HEK293 (cell line): ENCODE data around the gene PIK3R3.

Experiments used
- ZBTB21 ChIP-seq: fragments of 450-650 bp; formaldehyde crosslinking; IDR thresholded peaks from 2 replicates; pipeline ENCODE4 v1.5.1; 2017; ENCODE audit warnings: missing biosample characterization, missing genetic modification characterization
- TF ChIP-seq, protein P1 (sequence below): fragments of 450-650 bp; formaldehyde crosslinking; IDR thresholded peaks from 2 replicates; pipeline ENCODE4 v1.5.1; 2016; ENCODE audit warnings: missing biosample characterization, missing genetic modification characterization

DNA sequence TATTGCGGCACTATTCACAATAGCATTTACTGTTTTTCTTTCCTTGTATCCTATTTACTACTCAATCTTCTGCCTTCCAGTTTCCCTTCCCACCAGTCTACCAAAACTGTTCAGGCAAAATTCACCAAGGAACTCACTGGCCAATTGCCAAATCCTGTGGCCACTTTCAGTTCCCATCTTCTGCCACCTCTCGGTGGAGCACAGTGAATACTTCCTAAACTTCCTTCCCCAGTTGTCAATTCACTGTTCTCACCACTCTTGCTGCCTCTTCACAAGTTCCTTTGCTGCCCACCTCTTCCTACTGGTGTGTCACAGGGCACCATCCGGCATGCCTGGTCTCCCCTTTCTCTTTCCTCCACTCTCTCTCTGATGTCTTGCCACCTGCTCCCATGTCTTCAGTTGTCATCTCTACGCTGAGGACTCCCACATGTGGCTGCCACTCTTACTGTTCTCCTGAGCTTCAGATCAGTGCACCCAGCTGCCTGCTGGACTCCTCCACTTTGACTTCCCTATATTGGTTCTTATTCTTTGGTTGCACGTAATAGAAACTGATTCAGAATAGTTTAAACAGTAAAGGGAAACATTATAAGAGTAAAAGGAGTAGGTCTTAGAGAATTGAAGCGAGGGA, 114.4 kb downstream of the PIK3R3 start:
- TF ChIP-seq ZBTB21 (tag by site-specific recombination): no peak
- TF ChIP-seq, protein P1, sequence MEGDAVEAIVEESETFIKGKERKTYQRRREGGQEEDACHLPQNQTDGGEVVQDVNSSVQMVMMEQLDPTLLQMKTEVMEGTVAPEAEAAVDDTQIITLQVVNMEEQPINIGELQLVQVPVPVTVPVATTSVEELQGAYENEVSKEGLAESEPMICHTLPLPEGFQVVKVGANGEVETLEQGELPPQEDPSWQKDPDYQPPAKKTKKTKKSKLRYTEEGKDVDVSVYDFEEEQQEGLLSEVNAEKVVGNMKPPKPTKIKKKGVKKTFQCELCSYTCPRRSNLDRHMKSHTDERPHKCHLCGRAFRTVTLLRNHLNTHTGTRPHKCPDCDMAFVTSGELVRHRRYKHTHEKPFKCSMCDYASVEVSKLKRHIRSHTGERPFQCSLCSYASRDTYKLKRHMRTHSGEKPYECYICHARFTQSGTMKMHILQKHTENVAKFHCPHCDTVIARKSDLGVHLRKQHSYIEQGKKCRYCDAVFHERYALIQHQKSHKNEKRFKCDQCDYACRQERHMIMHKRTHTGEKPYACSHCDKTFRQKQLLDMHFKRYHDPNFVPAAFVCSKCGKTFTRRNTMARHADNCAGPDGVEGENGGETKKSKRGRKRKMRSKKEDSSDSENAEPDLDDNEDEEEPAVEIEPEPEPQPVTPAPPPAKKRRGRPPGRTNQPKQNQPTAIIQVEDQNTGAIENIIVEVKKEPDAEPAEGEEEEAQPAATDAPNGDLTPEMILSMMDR: no peak
